GM21367 (cell line): Measurements from ENCODE around the gene KNDC1.
"Not testable (repeated sequence)": the region's sequence is repeated elsewhere in the genome, so short reads cannot be mapped to it uniquely, and the experiment has no call there.

ENCODE experiments used
- ATAC-seq: cut with Tn5 transposase; IDR thresholded peaks from one replicate; pipeline ENCODE4 v1.9.1; 2021; ENCODE audit not compliant: unreplicated experiment

Gene KNDC1

GRCh38 chr10:133124357-133125211 is 35.4 kb upstream of the KNDC1 start:
- ATAC-seq: no peak

DNA sequence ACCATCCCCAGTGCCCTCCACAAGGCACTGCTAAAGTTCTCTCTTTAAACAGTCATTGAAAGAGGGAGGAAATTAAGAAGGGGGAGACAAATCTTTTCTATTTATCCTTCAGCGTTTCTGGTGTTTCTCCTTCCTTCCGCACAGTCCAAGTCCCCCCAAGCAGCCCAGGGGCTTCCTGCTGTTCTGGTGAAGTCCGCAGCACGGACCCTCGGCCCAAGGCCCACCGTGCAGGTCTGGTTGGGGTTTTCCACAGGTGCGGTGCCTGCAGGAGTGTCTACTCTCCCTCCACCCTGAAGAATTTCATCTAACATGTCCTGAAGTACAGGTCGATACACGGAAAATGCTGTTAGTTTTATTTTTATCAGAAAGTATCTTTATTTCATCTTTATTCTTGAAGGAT is 34.1 kb upstream of the KNDC1 start:
- ATAC-seq: no peak

DNA sequence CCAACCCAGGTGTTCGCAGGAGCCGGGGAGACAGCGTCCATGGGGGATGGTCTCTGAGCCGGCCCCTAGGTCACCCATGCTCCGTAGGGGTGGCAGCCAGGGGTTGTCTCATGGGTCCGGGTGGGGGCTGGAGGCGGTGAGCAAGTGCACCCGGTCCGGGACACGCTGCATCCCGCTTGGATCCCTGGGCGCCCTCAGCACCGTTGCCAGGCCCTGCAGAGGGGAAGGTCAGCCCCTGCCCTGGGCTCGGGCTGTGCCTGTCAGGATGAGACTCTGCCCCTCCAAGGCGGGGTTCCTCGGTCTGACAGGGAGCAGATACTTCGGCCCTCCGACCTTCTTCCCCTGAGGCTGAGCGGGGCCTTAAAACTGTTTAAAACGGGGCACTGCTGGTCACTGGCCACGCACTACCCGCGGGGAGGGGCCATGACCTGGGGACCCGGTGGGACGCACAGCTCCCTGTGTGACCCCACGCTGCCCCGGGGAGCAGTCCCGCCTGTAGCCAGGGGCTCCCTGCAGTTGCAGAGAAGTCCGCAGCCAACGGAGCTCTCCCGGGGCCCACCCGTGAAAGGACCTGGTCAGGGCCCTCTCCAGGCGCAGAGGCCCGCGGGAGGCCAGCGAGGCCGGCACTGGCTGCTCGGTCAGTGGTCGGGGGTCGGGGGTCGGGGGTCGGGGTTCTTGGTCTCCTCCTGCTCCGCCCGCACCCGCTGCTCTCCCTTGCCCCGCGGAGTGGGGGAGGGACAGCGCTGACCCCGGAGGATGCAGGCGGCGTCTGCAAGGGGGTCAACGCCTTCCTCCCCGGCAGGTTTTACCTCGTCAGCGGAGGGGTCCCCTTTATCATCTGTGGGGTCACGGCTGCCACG is 33.4 kb upstream of the KNDC1 start:
- no peak for ATAC-seq

DNA sequence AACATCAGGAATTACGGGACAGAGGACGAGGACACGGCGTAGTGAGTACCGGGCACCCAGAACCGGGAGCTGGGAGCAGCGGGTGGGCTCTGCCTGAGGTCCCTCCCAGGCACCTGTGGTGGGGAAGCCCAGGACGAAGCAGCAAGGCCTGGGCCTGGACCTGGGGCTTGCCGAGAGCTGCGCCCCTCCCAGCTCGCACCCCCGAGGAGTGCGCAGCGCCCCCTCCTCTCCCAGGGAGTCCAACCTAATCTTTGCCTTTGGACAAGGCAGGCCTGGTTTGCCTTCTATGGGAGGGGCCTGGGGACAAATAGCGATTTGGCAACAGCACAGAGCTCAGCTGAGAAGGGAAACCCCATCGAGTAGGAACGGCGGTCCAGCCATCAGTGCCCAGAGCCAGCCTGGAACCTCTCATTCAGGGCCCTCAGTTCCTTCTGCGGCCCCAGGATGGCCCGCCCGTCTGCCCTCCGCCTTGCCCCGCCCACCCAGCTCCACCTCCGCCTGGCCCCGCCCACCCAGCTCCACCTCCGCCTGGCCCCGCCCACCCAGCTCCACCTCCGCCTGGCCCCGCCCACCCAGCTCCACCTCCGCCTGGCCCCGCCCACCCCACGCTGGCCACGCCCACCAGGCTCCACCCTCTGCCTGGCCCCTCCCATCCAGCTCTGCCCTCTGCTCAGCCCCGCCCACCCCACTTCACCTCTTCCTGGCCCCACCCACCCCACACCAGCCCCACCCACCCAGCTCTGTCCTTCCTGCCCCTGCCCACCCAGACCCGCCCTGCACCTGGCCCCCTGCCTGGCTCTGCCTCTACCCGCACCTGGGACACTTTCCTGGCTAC is 32.5 kb upstream of the KNDC1 start:
- no peak for ATAC-seq

DNA sequence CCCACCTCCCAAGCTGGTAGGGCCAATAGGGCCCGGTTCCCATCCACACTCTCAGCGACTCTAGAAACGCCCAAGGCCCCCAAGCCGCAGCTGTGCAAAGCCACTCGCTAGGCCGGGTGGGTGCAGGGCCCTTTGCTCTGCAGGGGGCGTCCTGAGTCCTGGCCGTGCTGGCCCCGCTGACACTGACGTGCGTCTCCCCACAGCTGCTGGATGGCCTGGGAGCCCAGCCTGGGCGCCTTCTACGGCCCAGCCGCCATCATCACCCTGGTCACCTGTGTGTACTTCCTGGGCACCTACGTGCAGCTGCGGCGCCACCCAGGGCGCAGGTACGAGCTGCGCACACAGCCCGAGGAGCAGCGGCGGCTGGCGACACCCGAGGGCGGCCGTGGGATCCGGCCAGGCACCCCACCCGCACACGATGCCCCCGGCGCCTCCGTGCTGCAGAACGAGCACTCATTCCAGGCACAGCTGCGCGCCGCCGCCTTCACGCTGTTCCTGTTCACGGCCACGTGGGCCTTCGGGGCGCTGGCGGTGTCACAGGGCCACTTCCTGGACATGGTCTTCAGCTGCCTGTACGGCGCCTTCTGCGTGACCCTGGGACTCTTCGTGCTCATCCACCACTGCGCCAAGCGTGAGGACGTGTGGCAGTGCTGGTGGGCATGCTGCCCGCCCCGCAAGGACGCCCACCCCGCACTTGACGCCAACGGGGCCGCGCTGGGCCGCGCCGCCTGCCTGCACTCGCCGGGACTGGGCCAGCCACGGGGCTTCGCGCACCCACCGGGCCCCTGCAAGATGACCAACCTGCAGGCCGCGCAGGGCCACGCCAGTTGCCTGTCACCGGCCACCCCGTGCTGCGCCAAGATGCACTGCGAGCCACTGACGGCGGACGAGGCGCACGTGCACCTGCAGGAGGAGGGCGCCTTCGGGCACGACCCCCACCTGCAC is 31.6 kb upstream of the KNDC1 start:
- ATAC-seq: no peak

- ATAC-seq: no peak
Observed at GRCh38 chr10:133129071-133129858, 30.8 kb upstream of the KNDC1 start.

DNA sequence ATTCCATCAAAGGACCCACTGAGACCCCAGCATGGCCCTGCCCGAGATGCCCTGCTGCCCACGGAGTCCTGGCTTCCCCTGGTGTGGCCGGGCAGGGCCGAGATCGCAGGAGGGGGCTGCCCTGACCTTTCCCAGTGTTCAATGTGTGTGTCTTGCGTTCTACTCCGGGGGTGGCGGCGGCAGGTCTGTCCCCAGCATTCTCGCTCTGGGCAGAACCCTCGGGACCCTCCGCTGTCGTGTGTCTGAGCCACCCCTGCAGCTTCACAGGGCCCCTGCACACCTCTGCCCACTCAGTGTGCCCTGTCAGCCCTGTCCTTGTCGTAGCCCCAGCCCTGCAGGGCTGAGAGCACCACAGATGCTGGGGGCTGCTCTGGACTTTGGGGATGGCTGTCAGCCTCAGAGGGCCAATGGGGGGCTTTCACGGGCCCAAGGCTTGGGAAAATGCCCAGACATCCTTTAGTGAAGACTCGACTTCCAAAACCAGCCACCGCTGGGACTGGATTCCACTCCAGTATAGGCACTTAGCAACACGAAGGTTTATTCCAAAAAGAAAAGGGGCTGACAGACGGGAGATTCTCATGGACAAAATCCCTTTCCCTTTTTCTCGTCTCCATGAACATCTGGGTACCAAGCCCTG is 30.0 kb upstream of the KNDC1 start:
- no peak for ATAC-seq

DNA sequence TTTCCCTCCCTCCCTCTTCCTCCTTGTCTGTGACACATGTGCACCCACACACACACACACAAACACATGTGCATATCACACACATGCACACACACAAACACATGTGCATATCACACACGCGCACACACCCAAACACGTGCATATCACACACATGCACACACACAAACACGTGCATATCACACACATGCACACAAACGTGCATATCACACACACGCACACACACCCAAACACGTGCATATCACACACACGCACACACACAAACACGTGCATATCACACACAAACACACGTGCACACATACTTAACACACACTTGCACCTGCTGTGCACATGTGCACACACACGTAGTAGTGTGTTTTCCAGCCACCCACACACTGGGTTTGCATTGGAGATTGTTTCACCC is 29.4 kb upstream of the KNDC1 start:
- no peak for ATAC-seq

DNA sequence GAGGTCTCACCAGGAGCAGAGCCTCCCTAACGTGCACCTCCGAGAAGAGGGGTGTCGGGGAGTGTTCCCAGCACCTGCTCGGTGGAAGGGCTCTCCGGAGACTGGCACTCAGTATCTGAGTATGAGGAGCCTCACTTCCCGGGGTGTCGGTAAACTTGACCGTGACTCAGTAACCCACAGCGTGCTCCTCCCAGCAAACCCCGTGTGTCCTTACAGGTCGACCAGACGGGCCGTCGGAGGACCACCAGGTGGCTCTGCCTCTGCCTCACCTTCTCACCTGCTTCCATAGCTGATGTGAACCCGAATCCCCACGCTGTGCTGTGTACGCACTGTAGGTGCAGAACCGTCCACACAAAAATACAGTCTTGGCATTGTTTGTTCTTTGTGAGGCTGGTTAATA is 29.0 kb upstream of the KNDC1 start:
- ATAC-seq: no peak

GRCh38 chr10:133131734-133132472 is 28.1 kb upstream of the KNDC1 start:
- no peak for ATAC-seq

DNA sequence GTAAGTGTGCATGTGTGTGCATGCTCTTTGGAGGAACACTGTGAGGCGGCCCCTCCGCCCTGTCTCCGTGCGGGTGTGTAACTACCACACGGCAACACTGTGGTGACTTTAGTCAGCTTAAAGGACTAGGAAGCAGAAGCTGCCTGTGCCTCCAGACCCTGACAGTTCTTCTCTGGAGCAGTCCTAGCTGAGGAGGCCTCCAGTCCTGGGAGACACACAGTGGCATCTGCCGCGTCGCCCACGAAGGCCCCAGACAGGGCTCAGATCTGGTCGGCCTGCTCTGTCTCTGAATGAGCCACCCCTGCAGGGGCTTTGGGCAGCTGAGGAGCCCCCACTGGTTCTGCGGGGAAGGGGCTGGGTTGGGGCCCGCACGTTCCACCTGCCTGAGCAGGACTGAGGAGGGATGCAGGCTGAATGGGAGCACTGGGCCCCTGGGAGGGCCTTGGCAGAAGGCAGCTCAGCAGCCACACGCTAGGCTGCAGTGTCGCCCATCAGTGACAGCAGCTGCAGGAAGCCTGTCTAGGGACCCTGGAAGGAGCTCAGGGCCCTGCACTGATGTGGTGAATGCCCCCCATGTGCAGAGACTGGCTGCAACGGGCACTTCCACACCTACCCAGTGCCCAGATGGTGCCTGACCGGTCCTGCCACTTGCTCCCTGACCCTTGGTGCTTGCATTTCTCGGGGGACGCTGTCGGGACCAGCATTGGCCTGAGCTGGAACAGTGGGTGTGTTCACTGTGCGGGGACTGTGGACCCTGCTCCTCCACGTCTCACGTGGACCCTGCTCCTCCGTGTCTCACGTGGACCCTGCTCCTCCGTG is 27.3 kb upstream of the KNDC1 start:
- no peak for ATAC-seq

DNA sequence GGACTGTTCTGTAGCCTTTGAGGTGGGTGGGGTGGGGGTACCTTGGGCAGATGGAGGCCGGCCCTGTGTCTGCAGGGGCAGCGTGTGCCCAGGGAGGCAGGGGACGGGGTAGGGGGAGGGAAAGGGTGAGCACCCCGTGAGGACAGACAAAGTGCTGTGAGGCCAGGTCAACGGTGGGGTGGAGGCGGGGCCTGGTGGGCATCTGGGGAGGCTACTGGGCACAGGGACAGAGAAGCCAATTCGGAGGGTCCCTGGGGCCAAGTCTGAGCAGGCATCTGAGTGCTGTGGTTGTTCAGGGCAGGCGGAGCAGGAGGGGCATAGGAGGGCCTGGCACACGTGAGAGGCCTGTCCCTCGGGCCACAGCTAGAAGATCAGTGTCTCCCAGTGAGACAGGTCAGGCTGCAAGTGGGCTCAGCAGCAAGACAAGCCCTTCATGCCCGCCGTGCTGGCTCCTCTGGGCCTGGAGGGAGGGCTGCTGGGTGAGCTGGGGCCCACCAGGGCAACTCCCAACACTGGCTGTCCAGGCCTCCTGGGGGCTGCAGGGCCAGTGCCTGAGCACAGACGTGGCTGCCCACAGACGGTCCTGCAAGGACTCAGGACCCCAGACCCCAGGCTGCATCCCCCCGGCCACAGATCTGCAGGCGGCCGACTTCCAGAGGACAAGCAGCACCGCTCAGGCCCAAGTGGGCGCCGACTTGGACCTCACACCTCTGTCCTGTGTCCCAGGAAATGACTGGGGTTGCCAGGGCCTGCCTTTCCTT is 26.4 kb upstream of the KNDC1 start:
- no peak for ATAC-seq

DNA sequence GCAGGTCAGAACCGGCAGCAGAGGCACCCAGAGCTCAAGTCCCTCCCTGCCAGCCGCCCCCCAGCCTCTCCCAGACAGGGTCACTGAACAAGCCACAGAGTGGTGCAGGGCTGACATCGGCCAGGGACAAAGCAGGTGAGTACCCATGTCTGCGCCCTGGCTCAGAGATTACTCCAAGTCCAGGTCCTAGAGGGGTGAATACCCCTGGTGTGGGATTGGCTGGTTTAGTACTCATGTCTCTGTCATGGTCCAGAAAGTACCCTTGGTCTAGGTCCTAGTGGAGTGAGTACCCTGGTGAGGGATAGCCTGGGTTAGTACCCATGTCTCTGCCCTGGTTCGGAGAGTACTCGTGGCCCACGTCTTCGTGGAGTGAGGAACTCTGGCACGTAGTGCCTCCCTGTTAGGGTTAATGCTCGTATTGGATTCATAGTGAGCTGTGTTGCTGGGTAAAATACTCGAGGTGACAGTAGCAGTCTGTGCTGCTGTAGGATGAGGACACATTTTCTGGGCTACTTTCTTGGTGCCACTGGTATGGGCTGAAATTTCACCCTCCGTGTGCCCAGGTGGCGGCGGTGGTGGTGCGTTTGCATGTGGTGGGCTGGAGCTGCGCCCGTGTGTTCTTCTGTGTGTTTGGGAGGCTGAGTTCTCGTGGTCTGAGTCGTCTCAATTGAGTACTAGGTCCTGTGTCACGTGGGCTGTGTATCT is 25.5 kb upstream of the KNDC1 start:
- no peak for ATAC-seq

- ATAC-seq: no peak
Observed at GRCh38 chr10:133135116-133135465, 24.9 kb upstream of the KNDC1 start.

DNA sequence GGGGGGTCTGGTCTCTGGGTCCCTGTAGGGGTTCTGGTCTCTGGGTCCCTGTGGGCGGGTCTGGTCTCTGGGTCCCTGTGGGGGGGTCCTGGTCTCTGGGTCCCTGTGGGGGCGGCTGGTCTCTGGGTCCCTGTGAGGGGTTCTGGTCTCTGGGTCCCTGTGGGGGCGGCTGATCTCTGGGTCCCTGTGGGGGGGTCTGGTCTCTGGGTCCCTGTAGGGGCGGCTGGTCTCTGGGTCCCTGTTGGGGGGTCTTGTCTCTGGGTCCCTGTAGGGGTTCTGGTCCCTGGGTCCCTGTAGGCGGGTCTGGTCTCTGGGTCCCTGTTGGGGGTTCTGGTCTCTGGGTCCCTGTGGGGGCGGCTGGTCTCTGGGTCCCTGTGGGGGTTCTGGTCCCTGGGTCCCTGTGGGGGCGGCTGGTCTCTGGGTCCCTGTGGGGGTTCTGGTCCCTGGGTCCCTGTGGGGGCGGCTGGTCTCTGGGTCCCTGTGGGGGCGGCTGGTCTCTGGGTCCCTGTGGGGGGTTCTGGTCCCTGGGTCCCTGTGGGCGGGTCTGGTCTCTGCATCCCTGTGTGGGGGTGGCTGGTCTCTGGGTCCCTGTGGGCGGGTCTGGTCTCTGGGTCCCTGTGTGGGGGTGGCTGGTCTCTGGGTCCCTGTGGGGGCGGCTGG is 22.4 kb upstream of the KNDC1 start:
- ATAC-seq: not testable (repeated sequence)
